Uterus (tissue), 2 donors: Measurements from ENCODE around the gene SMC6.

Experiments used
- CTCF ChIP-seq, 4 experiments: fragments of 200-600 bp in 2 of 4; fragments of 450-650 bp in 2 of 4; sonication (generic) in 2 of 4; IDR thresholded peaks; one replicate each; pipeline ENCODE4 v1.5.1; 2016 to 2019; ENCODE audit warnings: antibody characterized with exemption in 4 of 4, mild to moderate bottlenecking in 2 of 4, moderate library complexity in 1 of 4
- POLR2A ChIP-seq, 2 donors: fragments of 450-650 bp; IDR thresholded peaks; one replicate each; pipeline ENCODE4 v1.6.1; 2016; ENCODE audit warnings: antibody characterized with exemption in 2 of 2, mild to moderate bottlenecking in 1 of 2, moderate library complexity in 1 of 2

- TF ChIP-seq CTCF (IDR thresholded peaks at IDR 0.05) = no peak
- no peak for TF ChIP-seq POLR2A (IDR thresholded peaks at IDR 0.05)
Measured at GRCh38 chr2:17682098-17682857, 71.3 kb downstream of the SMC6 start.
